A549 (cell line): ENCODE measurements around the gene LBHD2. TPM values are rescaled to one million over a fixed set of nuclear protein-coding genes. Genes with fewer than 3 reads are reported as not detected.

Source experiments
- ATAC-seq, 2 experiments: fragments of 200-7000 bp in 1 of 2; fragments of >200 bp in 1 of 2; cut with Nextera tagmentation in 1 of 2; cut with Tn5 transposase in 1 of 2; 3 replicates each; pipeline versions ENCODE4 v1.8.0 to v1.9.1; 2018 to 2020; ENCODE audit warnings: mild to moderate bottlenecking in 1 of 2, moderate library complexity in 1 of 2
- CTCF ChIA-PET: fragments of 300-600 bp; sonication (Branson Sonifier 250); formaldehyde crosslinking; extraction: SDS; loops from one replicate; lab custom pipeline; 2021; ENCODE audit warnings: antibody characterized with exemption, inconsistent platforms; lab: Yijun Ruan, JAX
- POLR2A ChIA-PET: fragments of 350-600 bp; formaldehyde crosslinking; extraction: SDS; loops from one replicate; lab custom pipeline; 2021; ENCODE audit warnings: antibody characterized with exemption, inconsistent platforms; lab: Yijun Ruan, JAX
- DNase-seq, 2 experiments: peaks; one replicate each; pipeline versions ENCODE4 v3.0.0 to v3.0.0-alpha.2; 2011 to 2016; ENCODE audit warnings: low read depth in 1 of 2, low spot score in 1 of 2
- FAIRE-seq: peaks from 2 replicates; lab custom pipeline; 2011; peaks lifted over from hg19 to GRCh38; lab: Jason Lieb, UNC
- H3K27ac ChIP-seq, 2 experiments: fragments of >200 bp; sonication (Bioruptor Twin); formaldehyde crosslinking; 3 replicates each; pipeline ENCODE4 v1.5.1; 2016 to 2017
- H3K4me1 ChIP-seq: fragments of >200 bp; sonication (Bioruptor Twin); formaldehyde crosslinking; 3 replicates; pipeline ENCODE4 v1.6.1; 2016
- H3K4me2 ChIP-seq: fragments of >200 bp; sonication (Bioruptor Twin); formaldehyde crosslinking; 3 replicates; pipeline ENCODE4 v1.6.1; 2016
- H3K4me3 ChIP-seq: fragments of >200 bp; sonication (Bioruptor Twin); formaldehyde crosslinking; 3 replicates; pipeline ENCODE4 v1.5.1; 2016
- H3K9me3 ChIP-seq: fragments of >200 bp; sonication (Bioruptor Twin); formaldehyde crosslinking; 3 replicates; pipeline ENCODE4 v1.6.1; 2016
- ATOH8 ChIP-seq: fragments of 250-450 bp; sonication (Bioruptor Pico); IDR thresholded peaks from 2 replicates; pipeline ENCODE4 v1.5.0; 2020; ENCODE audit warnings: low read depth, mild to moderate bottlenecking, moderate library complexity
- CEBPB ChIP-seq, 2 experiments: fragments of >200 bp in 1 of 2; sonication (Bioruptor Twin) in 1 of 2; formaldehyde crosslinking in 1 of 2; IDR thresholded peaks; 2 replicates each; pipeline ENCODE4 v1.6.1; 2012 to 2016
- E2F6 ChIP-seq: IDR thresholded peaks from 2 replicates; pipeline ENCODE4 v1.6.1; 2012; ENCODE audit warnings: low read depth, borderline replicate concordance
- ESRRA ChIP-seq: fragments of 150-350 bp; IDR thresholded peaks from 2 replicates; pipeline ENCODE4 v1.6.1; 2014; ENCODE audit warnings: mild to moderate bottlenecking, low read length, borderline replicate concordance
- FOSL2 ChIP-seq, 2 experiments: fragments of 450-650 bp in 1 of 2; fragments of >200 bp in 1 of 2; sonication (Bioruptor Twin) in 1 of 2; formaldehyde crosslinking; IDR thresholded peaks; 2 replicates each; pipeline versions ENCODE4 v1.5.0 to v1.6.1; 2016 to 2020; ENCODE audit warnings: mild to moderate bottlenecking in 1 of 2, moderate library complexity in 1 of 2
- GATA3 ChIP-seq: IDR thresholded peaks from 2 replicates; pipeline ENCODE4 v1.6.1; 2012; ENCODE audit warnings: borderline replicate concordance
- HES2 ChIP-seq: fragments of >200 bp; sonication (Bioruptor Twin); formaldehyde crosslinking; IDR thresholded peaks from 2 replicates; pipeline ENCODE4 v1.6.1; 2016
- HEYL ChIP-seq: fragments of 250-450 bp; sonication (Bioruptor Pico); IDR thresholded peaks from 2 replicates; pipeline ENCODE4 v1.8.0; 2021; ENCODE audit warnings: mild to moderate bottlenecking, moderate library complexity
- HOXA7 ChIP-seq: fragments of 250-450 bp; sonication (Bioruptor Pico); IDR thresholded peaks from 2 replicates; pipeline ENCODE4 v1.5.0; 2020; ENCODE audit warnings: mild to moderate bottlenecking, moderate library complexity
- HOXB5 ChIP-seq: fragments of 250-450 bp; sonication (Bioruptor Pico); IDR thresholded peaks from 2 replicates; pipeline ENCODE4 v1.5.0; 2020; ENCODE audit warnings: mild to moderate bottlenecking, moderate library complexity
- JUNB ChIP-seq: fragments of >200 bp; sonication (Bioruptor Twin); formaldehyde crosslinking; IDR thresholded peaks from 2 replicates; pipeline ENCODE4 v1.6.1; 2016
- KDM1A ChIP-seq: fragments of 200-600 bp; sonication (generic); IDR thresholded peaks from 2 replicates; pipeline ENCODE4 v1.6.1; 2016; ENCODE audit warnings: low read depth, mild to moderate bottlenecking
- MAX ChIP-seq: IDR thresholded peaks from 2 replicates; pipeline ENCODE4 v1.6.1; 2012
- PHF8 ChIP-seq: fragments of 200-600 bp; sonication (generic); IDR thresholded peaks from 2 replicates; pipeline ENCODE4 v1.6.1; 2016; ENCODE audit warnings: low read depth, mild to moderate bottlenecking, antibody characterized with exemption, moderate library complexity, borderline replicate concordance
- POLR2A ChIP-seq: IDR thresholded peaks from 2 replicates; pipeline ENCODE4 v1.6.1; 2012; ENCODE audit warnings: mild to moderate bottlenecking, low read length
- POLR2AphosphoS2 ChIP-seq: conservative IDR thresholded peaks from 2 replicates; pipeline ENCODE4 v1.6.1; 2012; ENCODE audit warnings: low read length, improper control_type of control experiment, inconsistent platforms
- REST ChIP-seq: fragments of 200-600 bp; sonication (generic); IDR thresholded peaks from 2 replicates; pipeline ENCODE4 v1.6.1; 2016; ENCODE audit warnings: antibody characterized with exemption, mild to moderate bottlenecking, moderate library complexity
- RFX5 ChIP-seq: fragments of 450-650 bp; IDR thresholded peaks from 2 replicates; pipeline ENCODE4 v1.7.1; 2014; ENCODE audit warnings: antibody characterized with exemption, mild to moderate bottlenecking, moderate library complexity
- SMC3 ChIP-seq: fragments of >200 bp; sonication (Bioruptor Twin); formaldehyde crosslinking; IDR thresholded peaks from 3 replicates; pipeline ENCODE4 v1.6.1; 2018; ENCODE audit warnings: inconsistent platforms
- TP53 ChIP-seq: fragments of 250-450 bp; sonication (Bioruptor Pico); IDR thresholded peaks from 2 replicates; pipeline ENCODE4 v1.5.0; 2021; ENCODE audit warnings: mild to moderate bottlenecking, moderate library complexity
- ZSCAN20 ChIP-seq: fragments of 250-450 bp; sonication (Bioruptor Pico); IDR thresholded peaks from 2 replicates; pipeline ENCODE4 v1.8.0; 2022; ENCODE audit warnings: mild to moderate bottlenecking, moderate library complexity
- WGBS: methylation state at CpG from one replicate; pipeline ENCODE4 v1.1.6; 2017; ENCODE audit errors: missing lambda C conversion rate; 5-methylcytosine and 5-hydroxymethylcytosine counted together
- polyA plus RNA-seq, 4 experiments: library from polyadenylated mRNA; depleted of rRNA in 3 of 4; stranded (reverse); fragments of >200 nt; fragmentation: RNase III in 1 of 4; extraction: RNeasy Plus Mini Kit Qiagen cat#74134 plus additional on column Dnase treatment in 1 of 4; gene quantifications; 2 replicates in 3 of 4; 3 replicates in 1 of 4; pipeline ENCODE4 v1.2.3, GENCODE V29; 2011 to 2017

Gene LBHD2
- polyA plus RNA-seq, 2 of the 4 experiments (the other 2 are of a cell fraction), result not detected

GRCh38 chr14:103121121-103121845 lies 37.3 kb downstream of the LBHD2 start:
- peak overlapping the region; percentile 96 to 98 for H3K27ac ChIP-seq
- FAIRE-seq, result no peak

More at GRCh38 chr14:103121121-103121845, 37.3 kb downstream of the LBHD2 start:
- POLR2A ChIA-PET, result interaction anchor here (0.9 to 1.5 kb wide), 4 partner anchors 9 to 17 kb away, joined by 3 to 10 read pairs (median 4); no protein-coding TSS in a partner anchor
- peak; percentile 30 to 44 for ATAC-seq
- TF ChIP-seq POLR2A (peak; percentile 26; the same call in 1 of the 2 replicates), SMC3 (no peak), ATOH8 (CRISPR knock-in tag) (no peak), E2F6 (peak; percentile 34; the same call in 1 of the 2 replicates), RFX5 (no peak), HOXB5 (peak; percentile 49; the same call in 1 of the 2 replicates), KDM1A (no peak), HES2 (no peak), TP53 (CRISPR knock-in tag) (peak; percentile 50; the same call in 1 of the 2 replicates), HEYL (CRISPR knock-in tag) (0 out of 2 replicates have a peak, but pooled peaks have one; percentile 33), HOXA7 (CRISPR knock-in tag) (no peak), JUNB (no peak), ESRRA (no peak), REST (no peak), MAX (peak; percentile 41; the same call in 1 of the 2 replicates), FOSL2 (IDR thresholded peaks at IDR 0.05) (no peak), FOSL2 (CRISPR knock-in tag; IDR thresholded peaks at IDR 0.05) (no peak), GATA3 (0 out of 2 replicates have a peak, but pooled peaks have one; percentile 23), ZSCAN20 (CRISPR knock-in tag) (0 out of 2 replicates have a peak, but pooled peaks have one; percentile 9), POLR2AphosphoS2 (no peak), PHF8 (no peak), CEBPB (IDR thresholded peaks at IDR 0.05) (no peak)
- no peak overlapping the region for H3K4me3 ChIP-seq
- peaks cover 72% of the 10 kb centered on the region for H3K4me1 ChIP-seq
- peak in 1 of 2 experiments; percentile 77 for DNase-seq
- CTCF ChIA-PET, result interaction anchor here (7.8 kb wide), 1 partner anchor 16 kb away, joined by 120 read pairs; no protein-coding TSS in a partner anchor
- no peaks in the 10 kb centered on the region for H3K9me3 ChIP-seq
- 31% methylated on average over 12 of the region's 18 CpGs for WGBS
- H3K4me2 ChIP-seq, result peak overlapping the region; percentile 94
